SK-N-SH (cell line): Measurements from ENCODE around the gene MYLK.

Experiments used
- EZH2phosphoT487 ChIP-seq: fragments of 200-600 bp; sonication (generic); IDR thresholded peaks from 2 replicates; pipeline ENCODE4 v1.6.1; 2017; ENCODE audit warnings: low read depth, mixed run types, mild to moderate bottlenecking, antibody characterized with exemption, moderate library complexity, borderline replicate concordance
- GATA2 ChIP-seq: sonication (generic); formaldehyde crosslinking; IDR thresholded peaks from 2 replicates; pipeline ENCODE4 v1.5.0; 2020; ENCODE audit warnings: mild to moderate bottlenecking, missing genetic modification reagents
- RFX5 ChIP-seq: IDR thresholded peaks from 2 replicates; pipeline ENCODE4 v1.6.1; 2012; ENCODE audit warnings: mild to moderate bottlenecking, improper control_type of control experiment, low read length
- TF ChIP-seq, protein P1 (sequence below): fragments of 200-600 bp; sonication (generic); IDR thresholded peaks from 2 replicates; pipeline ENCODE4 v1.6.1; 2017; ENCODE audit warnings: antibody characterized with exemption, mild to moderate bottlenecking, moderate library complexity
- TF ChIP-seq, protein P2 (sequence below): IDR thresholded peaks from 2 replicates; pipeline ENCODE4 v1.6.1; 2012; ENCODE audit warnings: mild to moderate bottlenecking, low read depth, low read length, moderate library complexity

DNA sequence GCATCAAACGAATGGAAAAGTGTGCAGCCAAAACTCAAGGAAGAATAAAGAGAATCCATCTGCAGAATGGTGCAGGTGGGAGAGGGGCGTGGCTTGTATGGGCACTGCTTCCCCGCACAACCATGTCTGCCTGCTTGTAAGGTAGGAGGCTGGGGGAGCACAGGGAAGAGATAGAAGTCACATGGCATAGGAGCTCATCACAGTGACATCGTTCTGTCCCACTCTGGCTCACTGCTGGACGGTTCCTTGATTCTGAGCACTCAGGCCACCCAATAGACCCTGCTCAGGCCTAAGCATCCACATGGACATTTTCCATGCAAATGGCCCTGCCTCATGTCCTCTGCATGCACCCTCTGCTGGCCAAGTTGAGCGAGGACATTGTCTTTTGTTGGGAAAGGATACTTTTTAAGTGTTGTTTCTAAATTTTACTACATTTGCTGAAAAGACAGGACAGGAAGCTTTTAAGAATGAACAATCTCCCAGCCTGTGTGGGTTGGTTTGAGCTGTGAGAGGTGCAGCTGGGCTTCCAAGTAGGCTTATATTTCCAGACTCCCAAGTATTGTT is 3.1 kb downstream of the MYLK start:
- TF ChIP-seq EZH2phosphoT487 (no peak), GATA2 (no peak), RFX5 (no peak)
- TF ChIP-seq, protein P1, sequence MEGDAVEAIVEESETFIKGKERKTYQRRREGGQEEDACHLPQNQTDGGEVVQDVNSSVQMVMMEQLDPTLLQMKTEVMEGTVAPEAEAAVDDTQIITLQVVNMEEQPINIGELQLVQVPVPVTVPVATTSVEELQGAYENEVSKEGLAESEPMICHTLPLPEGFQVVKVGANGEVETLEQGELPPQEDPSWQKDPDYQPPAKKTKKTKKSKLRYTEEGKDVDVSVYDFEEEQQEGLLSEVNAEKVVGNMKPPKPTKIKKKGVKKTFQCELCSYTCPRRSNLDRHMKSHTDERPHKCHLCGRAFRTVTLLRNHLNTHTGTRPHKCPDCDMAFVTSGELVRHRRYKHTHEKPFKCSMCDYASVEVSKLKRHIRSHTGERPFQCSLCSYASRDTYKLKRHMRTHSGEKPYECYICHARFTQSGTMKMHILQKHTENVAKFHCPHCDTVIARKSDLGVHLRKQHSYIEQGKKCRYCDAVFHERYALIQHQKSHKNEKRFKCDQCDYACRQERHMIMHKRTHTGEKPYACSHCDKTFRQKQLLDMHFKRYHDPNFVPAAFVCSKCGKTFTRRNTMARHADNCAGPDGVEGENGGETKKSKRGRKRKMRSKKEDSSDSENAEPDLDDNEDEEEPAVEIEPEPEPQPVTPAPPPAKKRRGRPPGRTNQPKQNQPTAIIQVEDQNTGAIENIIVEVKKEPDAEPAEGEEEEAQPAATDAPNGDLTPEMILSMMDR: peak; percentile 72
- TF ChIP-seq, protein P2, sequence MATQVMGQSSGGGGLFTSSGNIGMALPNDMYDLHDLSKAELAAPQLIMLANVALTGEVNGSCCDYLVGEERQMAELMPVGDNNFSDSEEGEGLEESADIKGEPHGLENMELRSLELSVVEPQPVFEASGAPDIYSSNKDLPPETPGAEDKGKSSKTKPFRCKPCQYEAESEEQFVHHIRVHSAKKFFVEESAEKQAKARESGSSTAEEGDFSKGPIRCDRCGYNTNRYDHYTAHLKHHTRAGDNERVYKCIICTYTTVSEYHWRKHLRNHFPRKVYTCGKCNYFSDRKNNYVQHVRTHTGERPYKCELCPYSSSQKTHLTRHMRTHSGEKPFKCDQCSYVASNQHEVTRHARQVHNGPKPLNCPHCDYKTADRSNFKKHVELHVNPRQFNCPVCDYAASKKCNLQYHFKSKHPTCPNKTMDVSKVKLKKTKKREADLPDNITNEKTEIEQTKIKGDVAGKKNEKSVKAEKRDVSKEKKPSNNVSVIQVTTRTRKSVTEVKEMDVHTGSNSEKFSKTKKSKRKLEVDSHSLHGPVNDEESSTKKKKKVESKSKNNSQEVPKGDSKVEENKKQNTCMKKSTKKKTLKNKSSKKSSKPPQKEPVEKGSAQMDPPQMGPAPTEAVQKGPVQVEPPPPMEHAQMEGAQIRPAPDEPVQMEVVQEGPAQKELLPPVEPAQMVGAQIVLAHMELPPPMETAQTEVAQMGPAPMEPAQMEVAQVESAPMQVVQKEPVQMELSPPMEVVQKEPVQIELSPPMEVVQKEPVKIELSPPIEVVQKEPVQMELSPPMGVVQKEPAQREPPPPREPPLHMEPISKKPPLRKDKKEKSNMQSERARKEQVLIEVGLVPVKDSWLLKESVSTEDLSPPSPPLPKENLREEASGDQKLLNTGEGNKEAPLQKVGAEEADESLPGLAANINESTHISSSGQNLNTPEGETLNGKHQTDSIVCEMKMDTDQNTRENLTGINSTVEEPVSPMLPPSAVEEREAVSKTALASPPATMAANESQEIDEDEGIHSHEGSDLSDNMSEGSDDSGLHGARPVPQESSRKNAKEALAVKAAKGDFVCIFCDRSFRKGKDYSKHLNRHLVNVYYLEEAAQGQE: no peak
